NCI-H524 (cell line): ENCODE results near the gene ATAD3B.

ENCODE experiments used
- DNase-seq, 2 experiments: peaks; one replicate each; lab custom pipeline; 2025; lab: John Stamatoyannopoulos, UW

The ATAD3B gene

DNA sequence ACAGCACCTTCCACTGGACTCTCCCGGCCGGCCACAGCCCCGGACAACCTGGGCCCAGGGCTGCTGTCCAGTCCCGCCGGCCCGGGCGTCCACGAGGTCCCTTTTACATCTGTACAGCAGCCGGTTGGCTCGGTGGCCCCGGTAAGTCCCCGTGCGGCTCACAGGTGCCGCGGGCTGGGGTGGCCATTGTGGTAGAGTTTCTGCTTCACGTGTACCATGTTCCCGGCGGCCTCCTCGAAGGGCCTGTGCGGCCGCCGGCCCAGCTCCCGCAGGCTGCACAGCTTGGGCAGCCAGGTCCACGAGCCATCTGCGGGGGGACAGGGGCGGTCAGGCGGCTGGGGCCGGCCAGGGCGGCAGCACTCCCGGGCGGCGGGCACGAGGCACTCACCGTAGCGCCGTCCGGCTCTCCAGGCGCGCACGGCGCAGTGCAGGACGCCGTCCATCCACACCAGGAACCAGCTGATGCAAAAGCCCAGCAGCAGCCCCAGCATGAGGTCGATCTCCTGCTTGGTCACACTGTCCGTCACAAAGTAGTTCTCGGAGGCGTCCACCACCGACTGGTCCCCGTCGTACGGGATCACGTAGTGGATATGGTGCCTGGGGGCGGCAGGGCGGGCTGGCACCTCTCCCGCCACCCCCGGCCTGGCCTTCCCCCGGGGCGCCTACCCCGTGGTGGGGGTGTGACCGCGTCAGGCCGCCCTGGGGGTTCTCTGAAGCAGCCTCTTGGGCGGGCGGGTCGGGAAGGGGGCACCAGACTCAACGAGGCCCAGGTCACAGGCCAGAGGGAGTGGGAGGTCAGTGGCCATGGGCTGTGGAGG, 63.8 kb downstream of the ATAD3B start:
- no peak for DNase-seq

- DNase-seq: no peak
These were observed 64.7 kb downstream of the ATAD3B start for GRCh38 chr1:1536019-1536937.

DNA sequence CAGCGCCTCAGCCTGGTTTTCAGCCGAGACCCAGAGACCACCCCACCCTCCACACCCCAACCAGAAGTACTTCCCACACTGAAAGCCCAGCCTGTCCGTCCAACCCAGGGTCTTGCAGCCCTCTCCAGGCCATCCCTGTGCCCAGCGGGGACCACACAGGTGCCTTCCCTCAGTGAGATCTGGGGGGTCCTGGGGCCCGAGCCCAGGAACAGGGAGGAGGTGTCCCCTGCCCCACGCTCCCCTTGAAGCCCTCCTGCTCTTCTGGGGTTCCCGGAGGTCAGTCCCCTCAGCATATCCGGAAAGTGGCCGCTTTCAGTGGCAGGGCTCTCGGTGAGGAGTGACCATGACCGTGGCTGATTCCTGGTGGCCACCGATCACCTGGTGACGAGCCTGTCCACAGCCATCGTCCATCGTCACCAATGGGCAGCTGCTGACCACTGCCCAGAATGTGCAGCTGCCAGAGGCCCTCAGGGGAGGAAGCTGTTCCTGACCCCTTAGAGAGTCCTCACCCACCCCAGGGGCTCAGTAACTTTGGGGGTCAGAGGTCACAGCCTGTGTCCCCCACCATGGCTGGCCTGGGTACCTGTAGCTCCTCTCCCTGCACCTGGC, 65.5 kb downstream of the ATAD3B start:
- DNase-seq: no peak

GRCh38 chr1:1537626-1538250, 66.2 kb downstream of the ATAD3B start:
- no peak for DNase-seq

GRCh38 chr1:1538334-1538733, 66.8 kb downstream of the ATAD3B start:
- no peak for DNase-seq

GRCh38 chr1:1538989-1539309, 67.4 kb downstream of the ATAD3B start:
- no peak for DNase-seq

- DNase-seq: no peak
These were observed 67.9 kb downstream of the ATAD3B start for GRCh38 chr1:1539310-1540089.

DNA sequence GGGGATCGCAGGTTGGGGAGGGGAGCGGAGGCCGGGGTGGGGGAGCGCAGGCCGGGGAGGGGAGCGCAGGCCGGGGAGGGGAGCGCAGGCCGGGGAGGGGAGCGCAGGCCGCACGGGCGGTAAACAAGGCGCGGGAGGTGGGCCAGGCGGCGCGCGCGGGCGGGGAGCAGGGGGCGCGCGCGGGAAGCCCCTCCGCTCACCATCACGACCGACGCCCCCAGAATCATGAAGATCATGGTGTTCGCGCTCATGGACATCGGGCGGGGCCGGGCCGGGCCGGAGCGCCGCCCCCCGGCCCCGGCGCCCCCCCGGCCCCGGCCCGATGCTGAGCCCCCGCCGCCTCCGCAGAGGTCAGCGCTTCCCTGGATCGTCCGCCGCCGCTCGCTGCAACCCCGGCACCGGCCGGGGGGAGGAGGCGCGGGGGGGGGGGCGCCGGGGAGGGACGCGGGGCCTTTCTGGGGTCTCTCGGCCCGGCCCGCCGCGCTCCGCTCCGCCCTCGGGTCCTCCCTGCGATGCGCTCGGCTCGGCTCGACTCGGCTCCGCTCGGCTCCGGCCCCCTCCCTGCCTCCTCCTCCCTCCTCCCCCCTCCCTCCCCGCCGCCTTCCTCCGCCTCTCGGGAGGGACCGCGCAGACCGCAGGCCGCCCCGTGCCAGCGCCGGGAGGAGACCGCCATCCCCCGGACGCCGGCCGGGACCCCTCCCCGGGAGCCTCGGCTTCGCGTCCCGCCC, 68.7 kb downstream of the ATAD3B start, which contains the start of gene TMEM240:
TMEM240 (minus strand) TSS at position 535 of the 728 bp plus-strand sequence; CDS start at position 257, 278 bp downstream.
- no peak for DNase-seq

- no peak for DNase-seq
These were observed 69.5 kb downstream of the ATAD3B start for GRCh38 chr1:1540818-1541628.

GRCh38 chr1:1541956-1542765, 70.6 kb downstream of the ATAD3B start:
- DNase-seq: no peak

GRCh38 chr1:1542766-1543705, 71.5 kb downstream of the ATAD3B start:
- DNase-seq: no peak

- DNase-seq: no peak
These were observed 72.1 kb downstream of the ATAD3B start for GRCh38 chr1:1543706-1544099.

- no peak for DNase-seq
These were observed 73.0 kb downstream of the ATAD3B start for GRCh38 chr1:1544544-1544943.
